Endothelial cell of umbilical vein (primary cell): Measurements from ENCODE around the gene RPL37A. TPM values are rescaled to one million over a fixed set of nuclear protein-coding genes. Genes with fewer than 3 reads are reported as not detected.

Experiments used
- Bru-seq: library from RNA; stranded (reverse); fragments of 400-500 nt; gene quantifications from one replicate; lab custom pipeline; 2021; lab: Mats Ljungman, UMichigan
- BruChase-seq, 2 experiments: library from RNA; stranded (reverse); fragments of 400-500 nt; gene quantifications; one replicate each; lab custom pipeline; 2021; lab: Mats Ljungman, UMichigan
- BruUV-seq: library from RNA; stranded (reverse); fragments of 400-500 nt; replicated peaks from 2 replicates; lab custom pipeline; 2021; lab: Mats Ljungman, UMichigan
- CTCF ChIA-PET: fragments of 300-600, 350-600 bp; sonication (Branson Sonifier 250); formaldehyde crosslinking; loops from one replicate; lab custom pipeline; 2021; ENCODE audit warnings: antibody characterized with exemption, inconsistent platforms; lab: Charles Lee
- POLR2A ChIA-PET: fragments of 300-600, 350-600 bp; sonication (Branson Sonifier 250); formaldehyde crosslinking; loops from one replicate; lab custom pipeline; 2021; ENCODE audit warnings: antibody characterized with exemption, inconsistent platforms; lab: Charles Lee
- DNase-seq: peaks from one replicate; pipeline ENCODE4 v3.0.0-alpha.2; 2011; ENCODE audit warnings: low read depth, low spot score
- FAIRE-seq: peaks from 2 replicates; lab custom pipeline; 2011; peaks lifted over from hg19 to GRCh38; lab: Jason Lieb, UNC
- H2AFZ ChIP-seq: 2 replicates; pipeline ENCODE4 v1.6.0; 2012; ENCODE audit warnings: low read depth, low read length, control low read depth, inconsistent platforms
- H3K27ac ChIP-seq: 2 replicates; pipeline ENCODE4 v1.5.1; 2011; ENCODE audit warnings: low read depth, mild to moderate bottlenecking, control low read depth, low read length, moderate library complexity; ENCODE audit not compliant: insufficient read depth
- H3K27me3 ChIP-seq, 2 experiments: 2 replicates each; pipeline versions ENCODE4 v1.6.0 to v1.6.1; 2011; ENCODE audit warnings: low read length in 2 of 2, mixed read lengths in 1 of 2; ENCODE audit not compliant: control insufficient read depth in 2 of 2, insufficient read depth in 2 of 2
- H3K36me3 ChIP-seq, 2 experiments: 2 replicates in 1 of 2; 3 replicates in 1 of 2; pipeline ENCODE4 v1.5.1; 2011; ENCODE audit warnings: low read length in 2 of 2, mild to moderate bottlenecking in 1 of 2, moderate library complexity in 1 of 2; ENCODE audit not compliant: control insufficient read depth in 2 of 2, insufficient read depth in 2 of 2; ENCODE audit errors: extremely low read depth in 1 of 2
- H3K4me1 ChIP-seq: 3 replicates; pipeline ENCODE4 v1.5.1; 2011; ENCODE audit warnings: mild to moderate bottlenecking, low read length; ENCODE audit not compliant: control insufficient read depth, insufficient read depth; ENCODE audit errors: extremely low read depth
- H3K4me2 ChIP-seq: 2 replicates; pipeline ENCODE4 v1.6.1; 2011; ENCODE audit warnings: low read length, control low read depth, mixed read lengths; ENCODE audit not compliant: insufficient read depth
- H3K4me3 ChIP-seq, 3 experiments: fragments of 200-600 bp in 1 of 3; sonication (generic), shearing (Covaris generic) in 1 of 3; replicated peaks in 1 of 3; 2 replicates each; pipeline ENCODE4 v1.5.1; 2011 to 2016; ENCODE audit warnings: control low read depth in 3 of 3, low read length in 3 of 3, mild to moderate bottlenecking in 2 of 3, inconsistent platforms in 1 of 3, low read depth in 1 of 3, moderate library complexity in 1 of 3; ENCODE audit not compliant: insufficient read depth in 1 of 3
- H3K79me2 ChIP-seq: 2 replicates; pipeline ENCODE4 v1.6.0; 2012; ENCODE audit warnings: low read length, inconsistent platforms; ENCODE audit not compliant: control insufficient read depth, insufficient read depth
- H3K9ac ChIP-seq: replicated peaks from 2 replicates; pipeline ENCODE3; 2011; ENCODE audit warnings: low read length, control low read depth; ENCODE audit not compliant: insufficient read depth; ENCODE audit errors: extremely low read depth
- H3K9me1 ChIP-seq: replicated peaks from 3 replicates; pipeline ENCODE4 v1.6.0; 2011; ENCODE audit warnings: mild to moderate bottlenecking, low read length; ENCODE audit not compliant: control insufficient read depth, insufficient read depth; ENCODE audit errors: extremely low read depth
- H3K9me3 ChIP-seq: replicated peaks from 2 replicates; pipeline ENCODE4 v1.5.1; 2012; ENCODE audit warnings: low read length, inconsistent platforms; ENCODE audit not compliant: control insufficient read depth, insufficient read depth
- H4K20me1 ChIP-seq: replicated peaks from 2 replicates; pipeline ENCODE3; 2011; ENCODE audit warnings: mild to moderate bottlenecking, low read length; ENCODE audit not compliant: control insufficient read depth, insufficient read depth; ENCODE audit errors: extremely low read depth
- EZH2 ChIP-seq: IDR thresholded peaks from 2 replicates; pipeline ENCODE4 v1.6.1; 2012; ENCODE audit warnings: borderline replicate concordance, low read depth, mild to moderate bottlenecking, moderate library complexity, low read length, inconsistent platforms; ENCODE audit not compliant: severe bottlenecking
- JUN ChIP-seq: IDR thresholded peaks from 2 replicates; pipeline ENCODE4 v1.6.1; 2011; ENCODE audit warnings: borderline replicate concordance, low read depth; ENCODE audit not compliant: insufficient read length, insufficient read depth
- MYC ChIP-seq: IDR thresholded peaks from one replicate; pipeline ENCODE4 v1.6.1; 2011; ENCODE audit warnings: mild to moderate bottlenecking, low read depth, low read length
- POLR2A ChIP-seq: IDR thresholded peaks from 2 replicates; pipeline ENCODE4 v1.6.1; 2012; ENCODE audit warnings: low read depth, mild to moderate bottlenecking, control low read depth, low read length
- POLR2AphosphoS5 ChIP-seq: IDR thresholded peaks from 2 replicates; pipeline ENCODE4 v1.6.1; 2012; ENCODE audit warnings: low read depth, mild to moderate bottlenecking, control low read depth, low read length, moderate library complexity; ENCODE audit not compliant: insufficient read depth
- dilution Hi-C: fragments of 300-500 bp; cut with MboI; formaldehyde crosslinking; loops from one replicate; pipeline ENCODE4 v1.15.0; 2019; ENCODE audit warnings: low sequenced_read_pairs; ENCODE audit not compliant: extremely low pct_ligation_motif_present
- intact Hi-C: fragments of 100-400 bp; cut with micrococcal nuclease; formaldehyde crosslinking; loops from one replicate; pipeline ENCODE4 v1.10.0; 2022
- long read RNA-seq: library from polyadenylated mRNA; stranded (forward); transcript quantifications from one replicate; pipeline ENCODE4 v2.0.0, GENCODE V29; 2021
- polyA minus RNA-seq, 3 experiments: library from RNA; depleted of rRNA, polyadenylated mRNA; stranded (reverse); fragments of >200 nt; gene quantifications; 1 replicate in 1 of 3; 2 replicates in 2 of 3; pipeline ENCODE4 v1.2.3, GENCODE V29; 2011
- polyA plus RNA-seq, 4 experiments: library from polyadenylated mRNA; depleted of rRNA in 3 of 4; stranded (reverse) in 3 of 4; unstranded in 1 of 4; fragments of >200 nt; gene quantifications; 2 replicates each; pipeline versions ENCODE4 v1.2.1 to v1.2.3, GENCODE V29; 2011 to 2012; ENCODE audit warnings: missing spikeins in 1 of 4
- total RNA-seq: library from RNA; stranded (reverse); gene quantifications from 2 replicates; pipeline ENCODE4 v1.2.3, GENCODE V29; 2021

RPL37A gene
- total RNA-seq = 2,628 and 2,952 TPM in 2 replicates
- polyA plus RNA-seq = 1,143 and 1,889 TPM in 2 replicates
- 2,402 and 3,048 TPM in 2 replicates for polyA plus RNA-seq (2011; cell fraction: cytosol; rRNA removed)
- polyA plus RNA-seq (2011; cell fraction: nucleus; rRNA removed) = 806 and 883 TPM in 2 replicates
- polyA plus RNA-seq (2012) = 5,195 and 6,189 TPM in 2 replicates
- 605 and 868 TPM in 2 replicates for polyA minus RNA-seq
- 771 TPM for polyA minus RNA-seq (2011; cell fraction: cytosol; rRNA and poly(A)+ RNA removed)
- 140 and 162 TPM in 2 replicates for polyA minus RNA-seq (2011; cell fraction: nucleus; rRNA and poly(A)+ RNA removed)
- percentile 74 among the genes with signal in this experiment for Bru-seq, nascent RNA
- BruChase-seq, experiment 1, labeled RNA remaining after a 6-hour chase = percentile 88 among the genes with signal in this experiment
- percentile 92 among the genes with signal in this experiment for BruChase-seq, experiment 2, labeled RNA remaining after a 2-hour chase
- long read RNA-seq, transcript RPL37A-210 (4 exons, 3,647 nt) = major isoform, 1,454 of 1,700 reads
- long read RNA-seq, transcript RPL37A-201 (3 exons, 742 nt) = minor isoform, 192 of 1,700 reads
- long read RNA-seq, partial matches to known transcripts = 32 of 1,700 reads
- long read RNA-seq, other reads (novel, unspliced or antisense) = 17 of 1,700 reads

DNA sequence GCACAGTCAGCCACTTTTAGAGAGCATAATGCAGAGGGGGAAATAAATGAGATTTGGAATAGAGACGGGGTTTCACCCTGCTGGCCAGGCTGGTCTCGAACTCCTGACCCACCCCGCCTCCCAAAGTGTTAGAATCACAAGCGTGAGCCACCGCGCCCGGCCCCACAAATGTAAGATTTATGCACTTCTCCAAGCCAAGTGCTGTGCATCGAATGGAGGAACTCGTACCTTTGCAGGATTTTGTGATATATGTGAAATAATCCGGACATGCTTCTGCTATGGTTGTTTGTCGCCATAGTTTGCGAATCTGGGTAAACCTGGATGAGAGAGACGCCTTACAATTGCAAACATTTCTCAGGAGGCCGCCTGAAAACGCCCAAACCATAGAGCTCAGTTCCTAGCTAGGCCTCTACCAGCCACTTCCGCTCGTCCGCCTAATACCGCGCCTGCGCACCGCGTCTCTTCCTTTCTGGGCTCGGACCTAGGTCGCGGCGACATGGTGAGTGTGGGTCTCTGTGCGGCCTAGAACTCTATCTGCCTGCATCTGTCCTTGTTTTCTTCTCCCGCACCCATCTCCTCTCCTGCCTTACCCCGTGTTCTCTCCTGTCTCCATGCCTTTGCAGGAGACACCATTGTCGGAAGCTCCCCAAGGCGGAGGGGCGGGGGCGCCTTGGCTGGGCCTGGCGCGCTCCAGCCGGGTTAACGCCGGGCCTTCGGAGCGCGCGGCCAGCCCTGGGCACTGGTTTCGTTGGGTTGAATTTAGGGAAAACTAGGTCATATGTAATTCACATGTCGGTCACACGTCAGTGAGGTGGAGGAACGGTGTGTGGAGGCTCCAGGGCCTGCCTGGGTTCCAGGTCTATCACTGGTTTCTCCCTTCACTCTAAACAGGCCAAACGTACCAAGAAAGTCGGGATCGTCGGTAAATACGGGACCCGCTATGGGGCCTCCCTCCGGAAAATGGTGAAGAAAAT, at the start of gene RPL37A:
TSS of gene RPL37A (plus strand) at position 466 of the 974 bp plus-strand sequence. CDS start at position 497, 31 bp downstream.
- H3K4me1 ChIP-seq = peaks cover 42% of the 10 kb centered on the region
- TSS peak; percentile 81 for BruUV-seq
- peak within 1 kb of the TSS; percentile 82 for H2AFZ ChIP-seq
- peak; percentile 96 for DNase-seq
- dilution Hi-C loops (no loop called here), intact Hi-C loops (loop anchor here (1.0 to 10.0 kb wide), 7 partner anchors 36 to 386 kb away; partner anchors contain the start of gene SMARCAL1)
- peak within 1 kb of the TSS; percentile 85 to 99 (median 99) for H3K4me3 ChIP-seq
- H3K9me3 ChIP-seq = no peaks in the 10 kb centered on the region
- peak within 1 kb of the TSS; percentile 99 for H3K9ac ChIP-seq
- no peaks in the 10 kb centered on the region for H3K9me1 ChIP-seq
- H4K20me1 ChIP-seq = no peaks in the 10 kb centered on the region
- peak within 1 kb of the TSS; percentile 94 for H3K4me2 ChIP-seq
- no peaks in the 10 kb centered on the region for H3K27me3 ChIP-seq
- H3K79me2 ChIP-seq = peaks cover 49% of the 10 kb centered on the region
- ChIA-PET POLR2A (interaction anchor here (0.6 to 2.2 kb wide), 11 partner anchors 8 to 126 kb away, joined by 3 to 12 read pairs (median 4); partner anchors contain the start of genes MARCHF4 and SMARCAL1), CTCF (interaction anchor here (0.7 to 1.7 kb wide), 4 partner anchors 21 to 87 kb away, joined by 3 to 9 read pairs (median 3); partner anchors contain the start of gene SMARCAL1)
- H3K36me3 ChIP-seq = peaks cover 24 to 27% of the 10 kb centered on the region in 2 experiments
- H3K27ac ChIP-seq = peak within 1 kb of the TSS; percentile 81
- FAIRE-seq = peak; percentile 85
- TF ChIP-seq POLR2A (peak; percentile 99), EZH2 (no peak), MYC (peak; percentile 69), JUN (no peak), POLR2AphosphoS5 (peak; percentile 99)
